H9 (cell line): ENCODE results near the gene MALRD1. TPM values are rescaled to one million over a fixed set of nuclear protein-coding genes. Genes with fewer than 3 reads are reported as not detected.

Experiments
- DNase-seq: peaks from one replicate; pipeline ENCODE4 v3.0.0-alpha.2; 2017
- H2AFZ ChIP-seq: one replicate; pipeline ENCODE4 v1.6.1; 2013; ENCODE audit warnings: mild to moderate bottlenecking, low read length, control low read depth, moderate library complexity
- H2AK5ac ChIP-seq: 2 replicates; pipeline ENCODE4 v1.6.1; 2013; ENCODE audit warnings: low read length, control low read depth, mixed read lengths; ENCODE audit not compliant: insufficient read length
- H2BK120ac ChIP-seq: one replicate; pipeline ENCODE4 v1.6.1; 2013; ENCODE audit warnings: low read depth, mild to moderate bottlenecking, low read length, control low read depth, inconsistent platforms; ENCODE audit not compliant: poor library complexity, severe bottlenecking
- H2BK12ac ChIP-seq: 2 replicates; pipeline ENCODE4 v1.6.1; 2013; ENCODE audit warnings: low read length, control low read depth, mixed read lengths, low read depth; ENCODE audit not compliant: insufficient read length
- H2BK15ac ChIP-seq: 2 replicates; pipeline ENCODE4 v1.6.1; 2013; ENCODE audit warnings: low read depth, low read length, control low read depth
- H2BK20ac ChIP-seq: one replicate; pipeline ENCODE4 v1.6.1; 2013; ENCODE audit warnings: low read depth, mild to moderate bottlenecking, low read length, control low read depth, inconsistent platforms; ENCODE audit not compliant: poor library complexity, severe bottlenecking
- H2BK5ac ChIP-seq: 2 replicates; pipeline ENCODE4 v1.6.1; 2013; ENCODE audit warnings: low read length, control low read depth, mixed read lengths; ENCODE audit not compliant: insufficient read length
- H3K14ac ChIP-seq: 2 replicates; pipeline ENCODE4 v1.6.1; 2013; ENCODE audit warnings: low read length, control low read depth; ENCODE audit not compliant: insufficient read depth
- H3K18ac ChIP-seq: 2 replicates; pipeline ENCODE4 v1.6.1; 2013; ENCODE audit warnings: low read depth, mild to moderate bottlenecking, mixed read lengths, low read length, control low read depth; ENCODE audit not compliant: insufficient read length
- H3K23ac ChIP-seq: 2 replicates; pipeline ENCODE4 v1.6.1; 2013; ENCODE audit warnings: low read length, control low read depth, mixed read lengths, low read depth; ENCODE audit not compliant: insufficient read length
- H3K23me2 ChIP-seq: 2 replicates; pipeline ENCODE4 v1.6.1; 2013; ENCODE audit warnings: low read depth, mild to moderate bottlenecking, mixed read lengths, low read length, control low read depth; ENCODE audit not compliant: insufficient read length, poor library complexity, severe bottlenecking
- H3K27ac ChIP-seq: 2 replicates; pipeline ENCODE4 v1.5.1; 2013; ENCODE audit warnings: low read length, control low read depth, mixed read lengths, low read depth; ENCODE audit not compliant: insufficient read length
- H3K27me3 ChIP-seq: 2 replicates; pipeline ENCODE4 v1.6.1; 2013; ENCODE audit warnings: low read length, control low read depth, inconsistent platforms; ENCODE audit not compliant: insufficient read depth
- H3K4ac ChIP-seq: 2 replicates; pipeline ENCODE4 v1.6.1; 2013; ENCODE audit warnings: low read depth, mild to moderate bottlenecking, control low read depth, inconsistent platforms, low read length, moderate library complexity
- H3K4me1 ChIP-seq: 2 replicates; pipeline ENCODE4 v1.6.1; 2013; ENCODE audit warnings: low read length, control low read depth, inconsistent platforms; ENCODE audit not compliant: insufficient read depth
- H3K4me2 ChIP-seq: 2 replicates; pipeline ENCODE4 v1.6.1; 2013; ENCODE audit warnings: low read length, control low read depth, mixed read lengths; ENCODE audit not compliant: insufficient read length, insufficient read depth
- H3K56ac ChIP-seq: 2 replicates; pipeline ENCODE4 v1.6.1; 2013; ENCODE audit warnings: low read depth, mild to moderate bottlenecking, mixed read lengths, low read length, control low read depth; ENCODE audit not compliant: insufficient read length
- H3K79me1 ChIP-seq: 2 replicates; pipeline ENCODE4 v1.6.1; 2013; ENCODE audit warnings: low read depth, mild to moderate bottlenecking, moderate library complexity, low read length, control low read depth, inconsistent platforms; ENCODE audit not compliant: insufficient read depth, poor library complexity, severe bottlenecking
- H3K79me2 ChIP-seq: 2 replicates; pipeline ENCODE4 v1.6.1; 2013; ENCODE audit warnings: low read length, control low read depth, inconsistent platforms; ENCODE audit not compliant: insufficient read depth
- H3K9ac ChIP-seq: 2 replicates; pipeline ENCODE4 v1.6.1; 2013; ENCODE audit warnings: low read length, control low read depth, mixed read lengths; ENCODE audit not compliant: insufficient read length; ENCODE audit errors: extremely low read depth
- H3K9me3 ChIP-seq: one replicate; pipeline ENCODE4 v1.6.1; 2013; ENCODE audit warnings: low read depth, low read length, inconsistent platforms; ENCODE audit not compliant: control insufficient read depth
- H3T11ph ChIP-seq: one replicate; pipeline ENCODE4 v1.6.1; 2013; ENCODE audit warnings: mild to moderate bottlenecking, low read length, control low read depth, inconsistent platforms
- H4K20me1 ChIP-seq: one replicate; pipeline ENCODE4 v1.6.1; 2013; ENCODE audit not compliant: control insufficient read depth, insufficient read length, insufficient read depth
- H4K5ac ChIP-seq: 2 replicates; pipeline ENCODE4 v1.6.1; 2013; ENCODE audit warnings: low read depth, mild to moderate bottlenecking, mixed read lengths, low read length, control low read depth; ENCODE audit not compliant: insufficient read length
- H4K8ac ChIP-seq: replicated peaks from 2 replicates; pipeline ENCODE4 v1.6.1; 2013; ENCODE audit warnings: low read length, control low read depth, mixed read lengths, low read depth; ENCODE audit not compliant: insufficient read length
- H4K91ac ChIP-seq: 2 replicates; pipeline ENCODE4 v1.6.1; 2013; ENCODE audit warnings: low read depth, mild to moderate bottlenecking, moderate library complexity, mixed read lengths, low read length, control low read depth; ENCODE audit not compliant: insufficient read length
- H3K27ac Mint-ChIP-seq, 3 experiments: 2 replicates in 2 of 3; 3 replicates in 1 of 3; pipeline ENCODE4 v1.8.0; 2020 to 2021; ENCODE audit warnings: mixed read lengths in 3 of 3, mild to moderate bottlenecking in 1 of 3, moderate library complexity in 1 of 3
- H3K27me3 Mint-ChIP-seq: 2 replicates; pipeline ENCODE4 v1.8.0; 2021; ENCODE audit warnings: low read depth, mild to moderate bottlenecking, moderate library complexity, mixed read lengths
- H3K36me3 Mint-ChIP-seq, 3 experiments: 2 replicates in 2 of 3; 3 replicates in 1 of 3; pipeline ENCODE4 v1.8.0; 2020 to 2021; ENCODE audit warnings: low read depth in 3 of 3, mixed read lengths in 3 of 3; ENCODE audit not compliant: insufficient read depth in 1 of 3
- H3K4me1 Mint-ChIP-seq, 2 experiments: 2 replicates each; pipeline ENCODE4 v1.8.0; 2020; ENCODE audit warnings: mixed read lengths in 2 of 2
- H3K4me3 Mint-ChIP-seq, 2 experiments: 2 replicates in 1 of 2; 3 replicates in 1 of 2; pipeline ENCODE4 v1.8.0; 2020 to 2021; ENCODE audit warnings: mild to moderate bottlenecking in 2 of 2, mixed read lengths in 2 of 2, moderate library complexity in 1 of 2
- H3K9me3 Mint-ChIP-seq, 2 experiments: 2 replicates in 1 of 2; 3 replicates in 1 of 2; pipeline ENCODE4 v1.8.0; 2020; ENCODE audit warnings: mild to moderate bottlenecking in 2 of 2, mixed read lengths in 2 of 2, moderate library complexity in 1 of 2
- CTCF ChIP-seq: fragments of 200-600 bp; sonication (generic); conservative IDR thresholded peaks from 3 replicates; pipeline ENCODE4 v1.8.0; 2021; ENCODE audit warnings: antibody characterized with exemption, mild to moderate bottlenecking
- WGBS: extraction: QIAGEN DNeasy Blood & Tissue Kit; methylation state at CpG from one replicate; pipeline ENCODE4 v1.1.7; 2013; ENCODE audit warnings: missing lambda C conversion rate, low lambda C conversion rate, mixed read lengths; ENCODE audit not compliant: insufficient read length; ENCODE audit errors: extremely low coverage; 5-methylcytosine and 5-hydroxymethylcytosine counted together
- total RNA-seq: library from RNA; stranded (reverse); gene quantifications from 2 replicates; pipeline ENCODE4 v1.2.1, GENCODE V29; 2021

The MALRD1 gene
- total RNA-seq, 1 experiment from 2014 or later = 0.20 TPM

- H2AK5ac ChIP-seq = no peak overlapping the region
- H3K4me2 ChIP-seq = no peak overlapping the region
- Mint-ChIP-seq H3K9me3 (no peaks in the 10 kb centered on the region), H3K27me3 (no peaks in the 10 kb centered on the region), H3K4me3 (no peak overlapping the region), H3K4me1 (no peaks in the 10 kb centered on the region), H3K36me3 (no peaks in the 10 kb centered on the region), H3K27ac (no peak overlapping the region)
- no peak overlapping the region for H3T11ph ChIP-seq
- H3K4ac ChIP-seq = no peak overlapping the region
- no peaks in the 10 kb centered on the region for H3K4me1 ChIP-seq
- H2BK12ac ChIP-seq = no peak overlapping the region
- H2BK15ac ChIP-seq = no peak overlapping the region
- H3K27me3 ChIP-seq = no peaks in the 10 kb centered on the region
- H3K23me2 ChIP-seq = no peaks in the 10 kb centered on the region
- no peak overlapping the region for H3K56ac ChIP-seq
- H2AFZ ChIP-seq = no peak overlapping the region
- no peak for DNase-seq
- no peak overlapping the region for H4K91ac ChIP-seq
- no peaks in the 10 kb centered on the region for H3K9me3 ChIP-seq
- no peaks in the 10 kb centered on the region for H3K79me2 ChIP-seq
- H2BK20ac ChIP-seq = no peak overlapping the region
- H4K8ac ChIP-seq = no peak overlapping the region
- H3K18ac ChIP-seq = no peak overlapping the region
- no peak overlapping the region for H3K27ac ChIP-seq
- H2BK5ac ChIP-seq = no peak overlapping the region
- no peak overlapping the region for H3K14ac ChIP-seq
- no peaks in the 10 kb centered on the region for H4K20me1 ChIP-seq
- H2BK120ac ChIP-seq = no peak overlapping the region
- H3K79me1 ChIP-seq = no peaks in the 10 kb centered on the region
- H3K23ac ChIP-seq = no peak overlapping the region
- TF ChIP-seq CTCF = no peak
- H4K5ac ChIP-seq = no peak overlapping the region
- H3K9ac ChIP-seq = no peak overlapping the region
- no CpG with 5 or more reads among the region's 4 CpGs for WGBS
These were observed 95.6 kb downstream of the MALRD1 start for GRCh38 chr10:19144206-19144605.
